Stimulated activated CD8-positive, alpha-beta memory T cell treated with anti-CD3 and anti-CD28 coated beads, Interleukin-12 subunit alpha, Interleukin-12 subunit beta, amount 100 ng/mL, for 24 hours (primary cell): ENCODE results near the gene BID.
"Not testable (repeated sequence)": the region's sequence is repeated elsewhere in the genome, so short reads cannot be mapped to it uniquely, and the experiment has no call there.

Experiments used
- DNase-seq: peaks from one replicate; pipeline ENCODE4 v3.0.0-alpha.2; 2020; ENCODE audit errors: extremely low read depth

The BID gene

GRCh38 chr22:17769716-17770082 is 4.6 kb downstream of the BID start:
- DNase-seq = no peak

- DNase-seq = no peak
These were observed 5.1 kb downstream of the BID start for GRCh38 chr22:17769013-17769715.

- DNase-seq = no peak
These were observed 6.8 kb downstream of the BID start for GRCh38 chr22:17767233-17768065.

- not testable (repeated sequence) for DNase-seq
These were observed 9.4 kb downstream of the BID start for GRCh38 chr22:17764852-17765251.

- DNase-seq = no peak
These were observed 10.2 kb downstream of the BID start for GRCh38 chr22:17764036-17764435.

GRCh38 chr22:17763442-17763841 is 10.8 kb downstream of the BID start:
- not testable (repeated sequence) for DNase-seq

- no peak for DNase-seq
These were observed 13.2 kb downstream of the BID start for GRCh38 chr22:17761138-17761488.

GRCh38 chr22:17754233-17754925 is 19.9 kb downstream of the BID start:
- no peak for DNase-seq

GRCh38 chr22:17753401-17753989 is 20.8 kb downstream of the BID start:
- no peak for DNase-seq

- no peak for DNase-seq
These were observed 22.7 kb downstream of the BID start for GRCh38 chr22:17751596-17751995.

- DNase-seq = no peak
These were observed 24.5 kb downstream of the BID start for GRCh38 chr22:17749605-17750395.

GRCh38 chr22:17748555-17749353 is 25.5 kb downstream of the BID start:
- no peak for DNase-seq

GRCh38 chr22:17746916-17747315 is 27.4 kb downstream of the BID start:
- no peak for DNase-seq

- no peak for DNase-seq
These were observed 29.8 kb downstream of the BID start for GRCh38 chr22:17744430-17744829.

- no peak for DNase-seq
These were observed 30.4 kb downstream of the BID start for GRCh38 chr22:17743661-17744411.

GRCh38 chr22:17742527-17742902 is 31.8 kb downstream of the BID start:
- DNase-seq = no peak

GRCh38 chr22:17741866-17742526 is 32.3 kb downstream of the BID start:
- no peak for DNase-seq

- DNase-seq = no peak
These were observed 34.9 kb downstream of the BID start for GRCh38 chr22:17739196-17739975.
